ENCODE data around the gene CABP2.
"Not testable (repeated sequence)": the region's sequence is repeated elsewhere in the genome, so short reads cannot be mapped to it uniquely, and the experiment has no call there.

The CABP2 gene

DNA sequence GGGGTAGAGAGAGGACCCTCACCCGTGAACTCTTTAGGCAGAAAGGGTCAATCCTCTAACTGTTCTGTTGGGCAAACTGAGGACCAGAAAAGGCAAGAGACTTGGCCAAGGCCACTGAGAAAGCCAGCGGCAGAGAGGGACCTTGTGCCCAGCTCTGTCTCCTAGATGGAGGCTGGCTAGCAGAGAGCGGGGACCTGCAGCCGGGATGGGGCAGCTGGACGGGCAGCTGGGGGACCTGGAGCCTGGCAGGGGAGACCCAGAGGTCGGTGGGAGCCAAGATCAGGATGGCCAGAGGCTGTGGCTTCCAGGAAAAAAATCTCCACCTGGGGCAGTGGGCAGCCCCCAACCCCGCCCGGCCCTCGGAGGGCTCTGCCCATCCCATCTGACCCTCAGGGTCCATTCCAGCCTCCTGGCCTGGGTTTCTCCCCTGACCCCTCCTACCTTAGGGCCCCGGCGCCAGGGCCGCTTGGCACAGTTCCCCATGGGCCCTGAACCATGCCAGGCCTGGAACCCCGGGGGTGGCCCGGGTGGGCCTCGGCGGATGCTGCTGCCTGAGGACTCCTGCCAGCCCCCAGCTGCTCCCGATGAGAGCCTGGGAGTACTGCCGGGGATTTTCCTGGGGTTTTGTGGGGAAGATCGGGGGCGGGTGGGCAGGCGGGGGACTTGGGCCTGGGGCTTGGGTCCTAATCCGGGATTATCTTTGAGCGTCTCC, at the start of gene CABP2:
Gene CABP2 (minus strand): TSS at position 603 of the 712 bp plus-strand sequence. CDS start 120 bp downstream, at position 483.
- no peak for DNase-seq

DNA sequence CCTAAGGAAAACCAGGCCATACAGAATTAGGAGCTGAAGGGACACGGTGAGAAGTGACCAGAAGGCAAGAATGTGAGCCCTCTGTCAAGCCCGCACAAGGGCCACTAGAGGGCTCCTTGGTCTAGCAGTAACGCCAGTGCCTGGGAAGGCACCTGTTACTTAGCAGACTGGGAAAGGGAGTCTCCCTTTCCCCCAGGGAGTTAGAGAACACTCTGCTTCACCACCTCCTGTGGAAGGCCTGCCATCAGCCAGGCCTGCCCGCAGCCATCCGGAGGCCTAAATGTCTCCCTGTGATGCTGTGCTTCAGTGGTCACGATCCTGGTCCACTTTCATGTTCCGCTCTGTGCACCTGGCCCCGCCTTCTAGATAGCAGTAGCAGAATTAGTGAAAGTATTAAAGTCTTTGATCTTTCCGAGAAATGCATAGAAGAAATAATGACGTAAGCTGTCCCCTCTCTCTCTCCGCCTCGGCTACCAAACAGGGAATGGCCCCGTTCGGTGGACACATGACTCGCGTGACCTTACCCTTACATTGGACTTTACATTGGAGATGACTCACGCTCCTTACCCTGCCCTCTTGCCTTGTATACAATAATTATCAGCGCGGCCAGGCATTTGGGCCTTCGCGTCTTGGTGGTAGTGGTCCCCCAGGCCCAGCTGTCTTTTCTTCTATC, 49.6 kb upstream of the CABP2 start:
- no peak for DNase-seq

DNA sequence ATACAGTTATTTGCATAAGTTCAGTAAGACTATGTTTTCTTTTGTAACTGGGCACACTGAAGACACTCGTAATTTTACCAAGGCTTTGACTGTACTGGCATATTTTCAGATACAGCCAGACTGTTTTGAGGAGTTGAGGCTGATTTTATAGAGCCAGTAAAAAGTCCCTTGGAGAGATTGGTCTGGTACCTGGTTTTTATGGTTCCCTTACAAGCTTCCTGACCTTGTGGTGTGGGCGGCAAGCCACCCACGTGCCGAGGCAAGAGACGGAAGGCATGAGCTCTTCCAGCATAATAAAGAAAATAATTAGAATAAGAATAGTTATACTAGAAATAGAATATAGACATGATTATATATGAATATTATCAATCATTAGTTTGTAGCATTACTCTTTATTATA, 49.1 kb upstream of the CABP2 start:
- no peak for DNase-seq

DNA sequence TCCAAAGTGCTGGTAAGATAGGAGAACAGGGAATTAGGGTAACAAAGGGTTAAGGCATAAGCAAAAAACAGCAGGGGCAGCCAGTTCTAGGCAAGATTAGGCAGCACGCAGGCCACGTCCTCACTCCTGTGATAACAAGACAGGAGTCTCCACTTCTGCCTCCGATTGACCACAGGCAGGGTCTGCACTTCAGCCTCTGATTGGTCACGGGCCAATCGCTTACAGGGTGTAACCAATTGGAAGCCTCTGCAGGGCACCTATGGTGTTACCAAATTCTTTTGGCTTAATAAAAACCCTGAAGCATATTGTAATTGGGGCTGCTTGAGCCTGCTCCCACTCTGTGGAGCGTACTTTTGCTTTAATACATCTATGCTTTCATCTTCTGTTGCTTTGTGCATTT, 48.2 kb upstream of the CABP2 start:
- DNase-seq: no peak

DNA sequence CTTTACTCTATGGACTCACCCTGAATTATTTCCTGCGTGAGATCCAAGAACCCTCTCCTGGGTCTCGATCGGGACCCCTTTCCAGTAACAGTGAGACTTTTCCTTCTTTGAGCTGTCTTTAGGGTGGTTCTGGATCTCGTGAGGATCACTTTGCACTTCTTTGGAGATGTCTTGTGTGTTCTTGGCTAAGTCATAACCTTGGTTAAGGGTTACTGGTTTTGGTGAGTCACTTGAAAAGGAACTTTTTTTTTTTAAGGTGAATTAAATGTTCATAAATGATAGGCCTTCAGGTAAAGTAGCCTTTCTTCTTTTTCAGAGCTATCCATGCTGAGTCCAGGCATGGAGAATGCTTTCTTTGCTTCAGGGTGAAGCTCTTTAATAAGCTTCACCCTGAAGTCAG, 41.0 kb upstream of the CABP2 start:
- no peak for DNase-seq

DNA sequence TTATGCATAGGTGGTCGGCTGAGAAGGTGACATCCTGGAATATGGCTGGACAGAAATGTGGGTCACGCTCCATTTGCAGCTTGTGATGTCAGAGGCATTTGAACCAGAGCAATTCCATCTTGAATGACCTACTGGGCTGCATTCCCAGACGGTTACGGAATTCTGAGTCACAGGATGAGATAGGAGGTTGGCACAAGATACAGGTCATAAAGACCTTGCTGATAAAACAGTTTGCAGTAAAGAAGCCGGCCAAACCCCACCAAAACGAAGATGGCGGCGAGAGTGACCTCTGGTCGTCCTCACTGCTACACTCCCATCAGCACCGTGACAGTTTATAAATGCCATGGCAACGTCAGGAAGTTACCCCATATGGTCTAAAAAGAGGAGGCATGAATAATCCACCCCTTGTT, 40.5 kb upstream of the CABP2 start:
- not testable (repeated sequence) for DNase-seq

DNA sequence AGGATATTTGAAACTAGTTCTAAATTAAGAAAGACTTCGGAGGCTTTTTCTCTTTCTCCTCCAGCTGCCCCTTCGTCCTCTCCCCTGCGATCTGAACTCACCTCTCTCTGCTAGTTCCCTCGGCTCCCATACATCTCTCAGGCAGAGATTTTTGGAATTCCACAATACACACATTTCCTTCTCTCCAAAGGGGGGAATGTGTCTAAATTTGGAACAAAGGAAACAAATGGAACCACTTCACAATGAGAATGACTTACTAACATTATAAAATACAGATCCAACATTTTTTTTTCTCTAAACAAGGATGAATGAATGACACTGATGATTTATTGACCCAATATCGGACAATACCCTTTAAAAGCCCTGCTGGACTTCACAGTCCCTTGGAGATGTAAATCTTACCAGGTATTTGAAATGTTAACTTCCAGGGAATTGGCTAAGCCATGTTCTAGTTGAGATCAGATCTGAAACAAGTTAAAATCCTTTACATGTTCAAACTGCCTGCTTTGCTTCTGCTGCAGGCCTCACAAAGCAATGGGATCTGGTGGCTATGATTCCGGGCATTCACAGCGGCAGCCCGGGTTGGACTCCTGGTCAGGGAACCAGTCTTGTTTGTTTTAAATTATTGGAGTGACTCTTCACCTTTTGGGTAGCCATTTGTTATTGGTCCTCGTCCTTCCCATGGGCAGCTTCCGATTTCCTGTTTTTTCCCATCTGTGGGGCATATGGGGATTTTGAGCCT, 39.9 kb upstream of the CABP2 start:
- DNase-seq: no peak

DNA sequence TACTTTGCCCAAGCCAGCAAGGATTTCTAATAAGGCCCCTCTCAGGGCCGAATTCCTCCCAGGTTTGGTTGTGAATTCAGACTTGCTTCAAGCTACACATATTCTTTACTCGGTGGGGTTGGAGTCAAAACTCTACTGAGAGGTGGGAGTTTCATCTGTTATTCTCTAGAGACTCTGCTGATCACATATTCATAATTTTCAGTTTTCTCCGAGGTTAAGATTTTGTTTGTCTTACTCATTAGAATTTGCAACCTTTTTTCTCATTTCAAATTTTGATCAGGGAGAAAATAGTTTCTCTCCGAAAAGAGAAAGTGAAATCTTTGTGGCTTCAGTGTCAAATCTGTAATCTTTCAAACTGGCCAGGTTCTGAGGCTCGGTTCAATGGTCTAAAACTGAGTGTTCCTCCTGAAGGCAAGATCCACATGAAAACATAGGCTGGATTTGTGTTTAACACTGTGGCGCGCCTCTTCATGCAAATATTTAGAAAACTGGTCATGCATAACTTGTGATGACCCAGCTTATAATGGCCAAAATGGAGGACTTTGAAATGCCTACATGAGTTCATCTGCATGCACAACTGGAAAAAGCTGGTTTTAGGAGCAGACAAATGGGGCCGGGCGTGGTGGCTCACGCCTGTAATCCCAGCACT, 38.8 kb upstream of the CABP2 start:
- no peak for DNase-seq

DNA sequence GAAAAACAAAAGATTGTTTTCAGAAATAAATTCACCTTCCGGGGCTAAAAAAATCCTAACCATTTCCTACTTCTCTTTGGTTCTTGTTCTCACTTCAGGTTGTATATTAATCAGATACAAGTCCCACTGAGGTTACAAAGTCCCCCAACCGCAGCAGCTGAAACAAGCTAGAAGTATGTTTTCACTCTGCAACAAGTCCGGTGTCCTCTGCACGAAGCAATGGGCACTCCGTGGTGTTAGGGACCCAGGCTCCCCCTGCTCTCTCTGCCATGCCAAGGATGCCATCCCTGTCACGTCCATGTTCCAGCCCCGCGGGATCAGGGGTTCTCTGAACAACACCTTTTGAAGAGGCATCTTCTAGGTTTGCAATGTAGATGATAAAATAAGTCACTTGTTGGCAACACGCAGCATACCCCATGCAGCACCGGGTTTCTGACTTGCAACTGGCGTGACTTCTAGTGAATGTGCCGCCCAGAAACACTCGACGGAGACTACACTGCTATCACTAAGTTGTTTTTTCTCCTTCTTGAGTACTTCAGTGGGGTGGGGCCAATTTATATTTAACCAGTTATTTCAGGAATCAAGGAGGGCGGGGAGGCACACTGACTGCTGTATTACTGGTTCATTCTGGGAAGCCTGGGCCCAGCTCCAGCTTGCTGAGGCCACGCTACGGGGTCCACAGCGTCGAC, 35.0 kb upstream of the CABP2 start:
- DNase-seq: no peak

DNA sequence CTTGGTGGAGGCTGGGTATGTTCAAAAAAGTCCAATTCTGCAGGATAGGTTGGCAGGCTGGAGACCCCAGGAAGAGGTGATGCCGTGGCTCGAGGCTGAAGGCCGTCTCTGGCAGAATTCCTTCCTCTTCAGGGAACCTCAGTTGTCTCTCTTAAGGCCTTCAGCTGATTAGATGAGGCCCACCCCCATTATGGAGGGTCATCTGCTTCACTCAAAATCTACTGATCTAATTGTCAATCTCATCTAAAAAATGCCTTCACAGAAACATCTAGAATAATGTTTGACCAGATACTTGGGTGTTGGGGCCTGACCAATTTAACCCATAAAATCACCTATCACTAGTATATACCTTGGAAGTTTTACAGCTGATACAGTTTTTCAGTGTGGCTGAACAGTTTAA, 33.0 kb upstream of the CABP2 start:
- no peak for DNase-seq

DNA sequence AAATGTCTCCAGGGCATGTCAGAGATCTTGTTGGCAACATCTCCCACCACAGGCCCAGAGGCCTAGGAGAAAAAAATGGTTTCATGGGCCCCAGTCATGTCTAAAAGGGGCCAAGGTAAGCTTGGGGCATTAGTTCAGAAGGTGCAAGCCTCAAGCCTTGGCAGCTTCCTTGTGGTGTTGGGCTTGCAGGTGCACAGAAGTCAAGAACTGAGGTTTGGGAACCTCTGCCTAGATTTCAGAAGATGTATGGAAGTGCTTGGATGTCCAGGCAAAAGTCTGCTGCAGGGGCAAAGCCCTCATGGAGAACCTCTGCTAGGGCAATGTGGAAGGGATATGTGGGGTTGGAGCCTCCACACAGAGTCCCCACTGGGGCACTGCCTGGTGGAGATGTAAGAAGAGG, 28.5 kb upstream of the CABP2 start:
- DNase-seq: not testable (repeated sequence)

DNA sequence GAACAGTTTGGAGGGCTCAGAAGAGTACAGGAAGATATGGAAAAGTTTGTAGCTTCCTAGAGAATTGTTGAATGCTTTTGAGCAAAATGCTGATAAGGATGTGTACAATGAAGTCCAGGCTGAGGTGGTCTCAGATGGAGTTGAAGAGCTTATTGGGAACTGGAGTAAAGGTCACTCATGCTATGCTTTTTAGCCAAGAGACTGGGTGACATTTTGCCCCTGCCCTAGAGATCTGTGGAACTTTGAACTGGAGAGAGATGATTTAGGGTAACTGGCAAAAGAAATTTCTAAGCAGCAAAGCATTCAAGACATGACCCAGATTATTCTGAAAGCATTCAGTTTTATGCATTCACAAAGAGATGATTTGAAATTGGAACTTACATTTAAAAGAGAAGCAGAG, 27.9 kb upstream of the CABP2 start:
- DNase-seq: no peak

DNA sequence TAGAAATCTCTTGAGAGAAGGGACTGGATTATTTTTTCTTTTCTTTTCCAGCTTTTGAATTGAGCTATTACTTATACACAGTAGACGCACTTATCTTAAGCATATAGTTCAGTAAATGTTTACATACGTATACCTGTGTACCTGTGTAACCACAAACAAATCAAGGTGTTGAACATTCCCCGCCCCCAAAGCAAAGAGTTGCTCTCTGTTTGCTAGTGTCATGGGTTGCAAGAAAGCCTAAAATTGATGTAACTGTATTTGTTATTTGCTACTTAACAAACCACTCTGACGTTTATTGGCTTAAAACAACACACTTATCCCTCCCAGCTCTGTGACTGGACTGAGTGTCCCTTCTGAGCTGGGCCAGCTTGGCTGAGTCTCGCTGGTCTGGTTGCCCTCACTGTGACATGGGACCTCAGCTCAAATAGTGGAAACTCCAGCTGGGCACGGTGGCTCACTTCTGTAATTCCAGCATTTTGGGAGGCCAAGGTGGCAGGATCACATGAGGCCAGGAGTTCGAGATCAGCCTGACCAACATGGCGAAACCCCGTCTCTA, 25.4 kb upstream of the CABP2 start:
- DNase-seq: no peak

DNA sequence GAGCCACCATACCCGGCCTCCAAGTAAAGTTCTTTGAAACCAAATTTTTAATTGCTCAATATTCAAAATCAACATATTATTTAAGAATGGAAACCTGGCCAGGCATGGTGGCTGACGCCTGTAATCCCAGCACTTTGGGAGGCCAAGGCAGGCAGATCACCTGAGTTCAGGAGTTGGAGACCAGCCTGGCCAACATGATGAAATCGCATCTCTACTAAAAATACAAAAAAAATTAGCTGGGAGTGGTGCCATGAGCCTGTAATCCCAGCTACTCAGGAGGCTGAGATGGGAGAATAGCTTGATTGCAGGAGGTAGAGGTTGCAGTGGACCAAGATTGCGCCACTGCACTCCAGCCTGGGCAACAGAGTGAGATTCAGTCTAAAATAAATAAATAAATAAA, 24.9 kb upstream of the CABP2 start:
- DNase-seq: not testable (repeated sequence)

DNA sequence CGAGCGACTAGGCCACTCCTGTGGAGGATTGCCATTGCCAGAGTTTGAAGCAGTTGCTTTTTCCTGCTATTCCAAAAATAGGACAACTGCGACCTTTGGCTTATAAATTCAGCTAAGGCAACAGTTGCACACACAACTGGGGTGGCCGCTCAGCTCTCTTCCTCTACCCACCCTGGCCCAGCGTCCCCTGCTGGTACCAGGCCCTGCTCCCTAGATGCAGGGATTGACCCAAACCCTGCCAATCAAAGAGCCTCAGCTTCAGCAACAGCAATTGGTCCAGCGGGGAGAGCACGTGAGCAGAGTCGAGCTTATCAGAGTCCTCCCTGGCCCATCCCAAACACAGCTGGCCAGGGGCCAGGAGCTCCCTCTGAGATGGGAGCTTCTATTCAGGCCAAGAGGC, 22.0 kb upstream of the CABP2 start:
- no peak for DNase-seq

DNA sequence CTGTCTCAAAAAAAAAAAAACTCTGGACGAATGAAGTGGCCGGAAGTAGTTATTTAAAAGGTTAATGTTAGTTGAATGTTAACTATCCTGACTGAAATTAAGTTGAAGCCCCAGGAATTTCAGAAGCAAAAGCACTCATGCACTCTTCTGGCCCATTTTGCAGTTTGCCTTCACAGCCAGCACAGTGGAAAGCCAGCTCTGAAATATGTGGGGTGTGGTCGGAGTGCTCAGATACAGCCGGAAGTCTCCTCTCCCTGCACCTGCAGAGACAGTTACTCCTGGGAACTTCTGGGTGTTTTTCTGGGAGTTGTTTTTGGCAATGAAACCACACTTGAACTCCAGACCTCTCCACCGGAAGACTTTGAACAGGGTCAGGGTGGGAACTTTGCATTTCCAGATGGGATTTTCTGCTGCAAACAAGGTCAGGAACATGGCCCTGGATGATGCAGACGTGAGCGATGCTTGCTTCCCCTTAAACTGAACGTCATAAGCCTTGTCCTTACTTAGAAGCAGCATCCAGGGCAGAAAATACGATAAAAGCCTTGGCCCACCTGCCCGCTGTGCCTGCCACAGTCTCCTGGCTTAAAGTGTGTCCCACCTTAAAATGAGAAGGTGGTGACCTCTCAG, 21.5 kb upstream of the CABP2 start:
- DNase-seq: no peak

DNA sequence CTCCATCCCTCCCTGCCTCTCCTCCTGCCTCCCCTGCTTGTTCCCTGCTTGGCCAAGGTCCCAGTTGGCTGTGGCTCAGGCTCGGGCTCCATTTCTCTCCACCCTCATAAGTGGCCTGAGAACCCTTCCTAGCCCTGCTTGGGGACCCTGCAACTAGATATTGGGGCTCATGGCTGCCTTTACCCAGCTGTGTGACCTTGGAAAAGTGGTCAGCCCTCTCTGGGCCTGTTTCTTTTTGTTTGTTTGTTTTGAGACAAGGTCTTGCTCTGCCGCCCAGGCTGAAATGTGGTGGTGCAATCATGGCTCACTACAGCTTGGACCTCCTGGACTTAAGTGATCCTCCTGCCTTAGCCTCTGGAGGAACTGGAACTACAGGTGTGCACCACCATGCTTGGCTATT, 20.3 kb upstream of the CABP2 start:
- no peak for DNase-seq

DNA sequence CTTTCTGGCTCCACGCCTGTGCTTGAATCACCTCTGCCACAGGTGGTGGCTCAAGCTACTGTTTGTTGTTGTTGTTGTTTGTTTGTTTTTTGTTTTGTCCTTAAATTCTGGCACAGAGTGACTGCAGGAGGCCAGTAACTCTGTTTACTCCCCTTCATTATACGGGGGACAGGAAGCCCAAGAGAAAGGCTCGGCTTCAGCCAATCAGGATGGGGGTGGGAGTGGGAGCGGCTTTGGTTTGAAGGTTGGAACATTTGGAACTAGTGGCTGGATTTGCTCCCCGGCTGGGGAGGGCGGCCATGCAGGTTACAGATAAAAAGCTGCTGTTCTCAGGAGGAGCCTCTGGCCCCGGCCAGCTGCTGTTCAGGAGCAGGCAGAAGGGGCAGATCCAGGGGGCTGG, 19.7 kb upstream of the CABP2 start:
- DNase-seq: no peak

DNA sequence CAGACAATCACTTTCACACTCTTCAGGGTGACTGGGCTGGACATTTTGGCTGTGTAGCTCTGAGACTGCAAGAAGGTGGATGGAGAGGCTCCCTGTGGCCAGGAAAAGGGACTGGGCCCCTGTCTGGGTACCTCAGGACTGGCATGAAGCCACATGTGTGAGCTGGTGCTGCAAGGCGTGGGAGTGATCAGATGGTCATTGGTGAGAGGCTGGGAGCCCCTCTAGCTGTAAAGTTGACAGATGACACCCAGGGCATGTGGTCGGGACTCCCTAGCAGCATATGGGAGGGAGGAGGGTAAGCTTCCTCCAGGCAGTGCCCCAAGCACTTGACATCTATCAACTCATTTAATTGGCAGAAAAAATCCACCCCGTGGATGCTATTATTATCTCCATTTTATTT, 18.9 kb upstream of the CABP2 start:
- no peak for DNase-seq

DNA sequence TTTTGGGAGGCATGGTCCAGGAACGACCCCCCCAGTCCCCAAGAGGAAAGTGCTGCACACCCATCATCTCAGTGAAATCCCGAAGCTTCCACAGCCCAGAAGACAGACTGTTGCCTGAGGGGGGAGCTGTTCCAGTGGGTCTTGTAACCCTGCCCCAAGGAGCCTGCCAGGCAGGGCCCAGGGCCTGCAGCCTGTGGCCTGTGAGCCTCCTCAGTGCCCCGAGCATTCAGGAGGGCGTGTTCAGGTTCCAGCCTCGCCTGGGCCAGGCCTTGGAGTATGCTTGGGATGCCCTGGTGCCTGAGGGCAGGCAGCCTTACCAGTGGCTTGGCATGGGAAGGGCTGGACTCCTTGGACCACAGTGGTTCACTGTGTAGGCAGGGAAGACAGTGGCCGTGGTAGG, 18.0 kb upstream of the CABP2 start:
- no peak for DNase-seq

DNA sequence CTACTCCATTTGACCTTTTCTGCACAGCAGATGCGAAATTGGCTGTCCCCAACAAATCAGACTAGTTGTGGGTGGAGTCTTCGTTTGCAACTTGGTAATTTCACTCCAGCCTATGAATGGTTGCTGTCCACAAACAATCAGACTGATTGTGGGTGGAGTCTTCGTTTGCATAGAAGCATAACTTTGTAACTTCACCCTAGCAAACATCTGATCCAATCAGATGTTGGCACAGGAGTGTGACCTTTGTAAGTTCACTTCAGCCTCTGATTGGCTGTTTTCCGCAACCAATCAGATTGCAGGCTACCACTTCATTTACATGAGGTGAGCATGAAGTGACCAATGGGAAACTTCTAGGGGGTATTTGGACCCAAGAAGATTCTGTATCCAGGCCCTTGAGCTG, 16.3 kb upstream of the CABP2 start:
- DNase-seq: no peak

DNA sequence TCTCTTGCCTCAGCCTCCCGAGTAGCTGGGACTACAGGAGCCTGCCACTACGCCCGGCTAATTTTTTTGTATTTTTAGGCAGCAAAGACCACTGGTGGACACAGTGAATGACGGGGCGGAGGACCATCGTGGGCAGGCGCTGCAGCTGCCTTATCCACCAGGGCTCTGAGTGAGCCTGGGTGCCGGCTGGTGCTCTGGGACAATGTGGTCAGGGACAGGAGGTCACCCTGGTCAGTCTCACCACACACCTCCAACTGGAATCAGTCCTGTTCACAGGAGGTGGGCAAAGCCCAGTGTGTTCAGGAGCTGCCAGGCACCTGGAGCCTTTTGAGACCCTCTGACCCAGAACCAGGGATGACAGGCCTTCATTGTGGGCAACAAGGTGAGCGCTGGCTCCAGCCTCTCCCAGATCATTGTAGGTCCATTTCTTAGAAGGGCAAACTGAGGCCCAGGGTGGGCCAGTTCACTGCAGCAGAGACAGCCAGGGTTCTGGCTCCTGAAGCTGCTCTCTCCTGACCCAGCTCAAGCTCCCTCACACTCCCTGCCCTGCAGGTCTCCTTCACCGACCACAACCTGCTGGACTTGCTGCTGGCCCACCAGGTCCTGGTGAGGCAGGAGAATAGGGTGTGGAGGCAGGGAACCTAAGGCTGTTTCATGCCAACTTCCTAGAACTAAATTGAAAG, 15.7 kb upstream of the CABP2 start:
- DNase-seq: no peak
